BJ (cell line): ENCODE results near the gene BCL2. TPM values are rescaled to one million over a fixed set of nuclear protein-coding genes. Genes with fewer than 3 reads are reported as not detected.
A peak's percentile ranks its signal among the peaks of the same experiment; 100 is the strongest.

Source experiments
- CTCF ChIA-PET: fragments of 350-600 bp; formaldehyde crosslinking; extraction: SDS; loops from one replicate; lab custom pipeline; 2021; ENCODE audit warnings: antibody characterized with exemption, inconsistent platforms; lab: Yijun Ruan, JAX
- POLR2A ChIA-PET: fragments of 300-600 bp; sonication (Branson Sonifier 250); formaldehyde crosslinking; extraction: SDS; loops from one replicate; lab custom pipeline; 2021; ENCODE audit warnings: antibody characterized with exemption; lab: Charles Lee
- DNase-seq: peaks from one replicate; pipeline ENCODE4 v3.0.0-alpha.2; 2011; ENCODE audit warnings: low read depth
- H3K27me3 ChIP-seq: 2 replicates; pipeline ENCODE4 v1.6.0; 2011; ENCODE audit warnings: low read length; ENCODE audit not compliant: control insufficient read depth, insufficient read depth
- H3K36me3 ChIP-seq: 2 replicates; pipeline ENCODE4 v1.5.1; 2011; ENCODE audit warnings: low read length; ENCODE audit not compliant: control insufficient read depth, insufficient read depth
- H3K4me3 ChIP-seq: 2 replicates; pipeline ENCODE4 v1.5.1; 2011; ENCODE audit warnings: low read depth, mild to moderate bottlenecking, control low read depth, low read length
- polyA plus RNA-seq: library from polyadenylated mRNA; depleted of rRNA; stranded (reverse); fragments of >200 nt; gene quantifications from 2 replicates; pipeline ENCODE4 v1.2.3, GENCODE V29; 2011
- TF ChIP-seq, protein P1 (sequence below): IDR thresholded peaks from 2 replicates; pipeline ENCODE4 v1.5.1; 2011; ENCODE audit warnings: low read depth, mild to moderate bottlenecking, control low read depth, inconsistent platforms, low read length, moderate library complexity; ENCODE audit not compliant: insufficient read depth

Gene BCL2
- polyA plus RNA-seq, 1 experiment = 0.15 TPM

GRCh38 chr18:63158012-63158631 lies 161.4 kb downstream of the BCL2 start:
- Histone ChIP-seq H3K27me3 (no peaks in the 10 kb centered on the region; the same call in 1 of the 2 replicates), H3K36me3 (no peaks in the 10 kb centered on the region), H3K4me3 (no peak overlapping the region)
- DNase-seq = no peak
- POLR2A ChIA-PET = no interaction called here
- CTCF ChIA-PET = interaction anchor here (1.0 kb wide), 1 partner anchor 165 kb away, joined by 3 read pairs; no protein-coding TSS in a partner anchor
- TF ChIP-seq, protein P1, sequence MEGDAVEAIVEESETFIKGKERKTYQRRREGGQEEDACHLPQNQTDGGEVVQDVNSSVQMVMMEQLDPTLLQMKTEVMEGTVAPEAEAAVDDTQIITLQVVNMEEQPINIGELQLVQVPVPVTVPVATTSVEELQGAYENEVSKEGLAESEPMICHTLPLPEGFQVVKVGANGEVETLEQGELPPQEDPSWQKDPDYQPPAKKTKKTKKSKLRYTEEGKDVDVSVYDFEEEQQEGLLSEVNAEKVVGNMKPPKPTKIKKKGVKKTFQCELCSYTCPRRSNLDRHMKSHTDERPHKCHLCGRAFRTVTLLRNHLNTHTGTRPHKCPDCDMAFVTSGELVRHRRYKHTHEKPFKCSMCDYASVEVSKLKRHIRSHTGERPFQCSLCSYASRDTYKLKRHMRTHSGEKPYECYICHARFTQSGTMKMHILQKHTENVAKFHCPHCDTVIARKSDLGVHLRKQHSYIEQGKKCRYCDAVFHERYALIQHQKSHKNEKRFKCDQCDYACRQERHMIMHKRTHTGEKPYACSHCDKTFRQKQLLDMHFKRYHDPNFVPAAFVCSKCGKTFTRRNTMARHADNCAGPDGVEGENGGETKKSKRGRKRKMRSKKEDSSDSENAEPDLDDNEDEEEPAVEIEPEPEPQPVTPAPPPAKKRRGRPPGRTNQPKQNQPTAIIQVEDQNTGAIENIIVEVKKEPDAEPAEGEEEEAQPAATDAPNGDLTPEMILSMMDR = no peak

DNA sequence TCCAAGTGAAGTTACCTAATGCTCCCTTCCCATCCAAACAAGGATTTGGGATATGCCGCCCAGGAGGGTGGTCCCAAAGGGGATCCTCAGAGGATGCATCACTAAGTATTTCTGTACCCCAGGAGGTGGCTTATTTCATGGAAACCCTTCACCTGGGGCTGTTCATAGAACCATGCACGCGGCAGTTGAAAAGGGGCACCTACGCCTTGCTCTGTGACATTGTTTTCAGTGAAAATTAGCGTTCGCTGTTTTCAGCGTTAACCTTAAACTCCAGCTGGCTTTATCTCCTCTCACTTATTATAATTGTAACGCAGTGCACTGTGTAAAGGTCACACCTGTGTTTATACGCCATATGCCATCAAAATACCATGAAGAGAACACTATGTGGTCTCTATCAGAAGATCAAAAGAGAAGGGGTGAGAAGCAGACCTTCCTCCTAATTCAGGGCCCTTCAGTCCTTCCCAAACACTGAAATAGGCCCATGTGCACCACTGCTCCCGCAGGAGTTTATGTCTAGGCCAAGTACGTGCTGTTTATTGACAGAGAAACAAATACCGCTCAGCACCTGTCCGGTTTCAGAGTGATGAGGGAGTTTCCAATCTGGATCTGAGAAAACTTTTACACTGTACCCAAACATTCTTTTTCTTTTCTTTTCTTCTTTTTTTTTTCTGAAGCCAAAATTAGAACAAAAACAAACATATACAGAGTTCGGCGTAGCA lies 162.1 kb downstream of the BCL2 start:
- H3K4me3 ChIP-seq = no peak overlapping the region
- POLR2A ChIA-PET = no interaction called here
- TF ChIP-seq, protein P1 = no peak
- CTCF ChIA-PET = no interaction called here
- H3K36me3 ChIP-seq = no peaks in the 10 kb centered on the region
- no peak for DNase-seq
- H3K27me3 ChIP-seq = no peaks in the 10 kb centered on the region; the same call in 1 of the 2 replicates

DNA sequence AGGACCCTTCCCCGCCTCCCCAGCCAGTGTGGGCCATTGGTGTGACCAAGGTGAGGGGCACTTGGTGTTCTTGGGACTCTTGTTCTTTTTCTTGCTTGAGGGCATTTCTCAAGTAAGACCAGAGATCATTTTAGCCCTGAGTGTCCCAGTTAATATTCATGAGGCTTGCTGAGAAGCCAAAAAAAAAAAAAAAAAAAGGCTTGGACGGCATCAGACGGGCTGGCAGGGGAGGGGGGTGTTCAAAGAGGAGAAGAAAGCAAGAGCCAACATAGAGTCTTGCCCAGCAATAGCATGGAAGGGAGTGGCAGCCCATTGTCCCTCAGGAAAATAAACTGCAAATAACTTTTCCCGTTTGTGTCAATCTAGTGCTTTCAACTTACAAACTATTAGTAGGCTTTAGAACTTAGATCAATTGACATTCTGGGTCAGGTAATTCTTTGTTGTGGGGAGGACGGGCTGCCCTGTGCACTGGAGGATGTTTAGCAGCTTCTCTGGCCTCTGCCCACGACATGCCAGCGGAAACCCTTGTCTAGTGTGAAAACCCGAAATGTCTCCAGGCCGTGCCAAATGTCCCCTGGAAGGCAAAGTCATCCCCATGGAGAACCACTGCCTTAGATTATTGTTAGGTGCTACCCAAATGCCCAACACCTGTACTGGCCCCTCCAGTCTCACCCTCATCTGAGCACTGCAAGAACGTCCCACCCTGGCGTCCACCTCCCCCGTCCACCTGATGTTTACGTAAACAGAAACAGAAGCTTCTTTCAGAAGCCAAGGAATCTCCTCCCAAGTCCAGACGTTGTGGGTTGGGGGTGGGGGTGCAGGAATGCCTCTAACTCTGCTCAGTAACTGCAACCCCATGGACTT lies 163.4 kb downstream of the BCL2 start:
- Histone ChIP-seq H3K36me3 (no peaks in the 10 kb centered on the region), H3K4me3 (no peak overlapping the region), H3K27me3 (no peaks in the 10 kb centered on the region; the same call in 1 of the 2 replicates)
- TF ChIP-seq, protein P1 = no peak
- ChIA-PET POLR2A (no interaction called here), CTCF (interaction anchor here (1.0 to 1.5 kb wide), 2 partner anchors 17 to 23 kb away, joined by 3 to 4 read pairs; no protein-coding TSS in a partner anchor)
- no peak for DNase-seq

DNA sequence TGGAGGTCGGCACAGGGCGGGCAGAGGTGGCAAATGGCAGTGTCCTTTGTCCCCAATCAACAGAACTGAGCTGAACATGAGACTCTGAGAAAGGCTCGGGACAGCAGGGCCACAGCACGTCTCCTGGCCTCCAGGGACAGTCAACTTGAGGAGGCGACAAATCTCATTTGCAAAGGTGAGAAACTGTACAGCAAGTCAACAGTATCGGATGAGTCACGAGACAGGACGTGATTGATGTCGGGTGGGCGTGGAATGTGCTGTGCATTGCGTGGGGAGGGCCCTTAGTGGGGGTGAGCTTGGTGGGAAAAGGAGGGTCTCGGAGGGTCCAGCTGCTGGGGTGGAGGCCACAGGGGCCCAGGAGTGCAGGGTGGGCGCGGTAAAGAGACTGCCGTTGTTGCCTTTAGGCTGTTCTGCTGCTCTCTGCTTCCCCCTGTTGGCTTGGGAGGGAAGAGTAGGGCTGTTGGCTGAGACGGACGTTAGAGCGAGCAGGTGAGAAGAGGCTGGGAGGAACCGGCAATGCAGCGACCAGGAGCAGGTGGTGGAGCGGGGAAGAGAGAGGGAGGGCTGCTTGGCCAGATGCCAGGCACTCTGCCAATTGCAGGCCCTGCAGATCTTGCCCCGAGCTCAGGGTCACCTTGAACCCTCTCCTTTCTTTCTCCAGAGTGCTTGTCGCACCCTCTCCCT lies 164.3 kb downstream of the BCL2 start:
- ChIA-PET CTCF (interaction anchor here (1.0 to 1.5 kb wide), 2 partner anchors 16 to 22 kb away, joined by 3 to 4 read pairs; no protein-coding TSS in a partner anchor), POLR2A (no interaction called here)
- TF ChIP-seq, protein P1 = peak; percentile 55
- Histone ChIP-seq H3K4me3 (no peak overlapping the region), H3K27me3 (no peaks in the 10 kb centered on the region; the same call in 1 of the 2 replicates), H3K36me3 (no peaks in the 10 kb centered on the region)
- DNase-seq = no peak
